SU-DHL-6 (cell line): Measurements from ENCODE around the gene GNG11.

Source experiments
- CTCF ChIP-seq: fragments of 200-600 bp; sonication (generic); IDR thresholded peaks from one replicate; pipeline ENCODE4 v1.5.1; 2017; ENCODE audit warnings: antibody characterized with exemption, mild to moderate bottlenecking, low read length, moderate library complexity; ENCODE audit not compliant: insufficient read depth, poor library complexity, severe bottlenecking
- EZH2phosphoT487 ChIP-seq: fragments of 200-600 bp; sonication (generic), shearing (Covaris generic); conservative IDR thresholded peaks from 2 replicates; pipeline ENCODE4 v1.6.1; 2018; ENCODE audit warnings: mild to moderate bottlenecking, antibody characterized with exemption, low read length, moderate library complexity, mixed read lengths

GRCh38 chr7:93882468-93882867, 39.1 kb upstream of the GNG11 start:
- no peak for TF ChIP-seq CTCF
- no peak for TF ChIP-seq EZH2phosphoT487
